GM19023 (cell line): Measurements from ENCODE around the gene TAS2R19.

ENCODE experiments used
- ATAC-seq: cut with Tn5 transposase; IDR thresholded peaks from one replicate; pipeline ENCODE4 v1.9.1; 2021; ENCODE audit warnings: mild to moderate bottlenecking, moderate library complexity; ENCODE audit not compliant: unreplicated experiment

The TAS2R19 gene

DNA sequence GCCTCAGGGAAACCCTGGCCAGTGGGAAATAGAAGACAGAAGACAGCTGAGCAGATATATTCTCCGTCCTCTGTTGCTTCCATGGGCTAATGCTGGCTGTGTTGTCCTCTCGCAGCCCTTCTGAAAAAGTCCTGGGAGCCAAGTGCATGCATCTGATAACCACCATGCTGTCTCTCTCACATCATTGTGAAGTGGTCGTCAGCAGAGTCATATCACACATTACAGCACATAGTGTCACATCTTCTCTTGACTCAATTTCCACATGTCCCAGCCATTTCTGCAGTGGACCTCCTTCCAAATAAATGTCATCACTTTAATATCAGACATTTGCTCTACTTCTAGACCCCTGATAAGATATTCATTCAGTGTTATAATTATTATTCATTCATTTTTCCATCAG is 28.1 kb downstream of the TAS2R19 start:
- ATAC-seq = no peak

DNA sequence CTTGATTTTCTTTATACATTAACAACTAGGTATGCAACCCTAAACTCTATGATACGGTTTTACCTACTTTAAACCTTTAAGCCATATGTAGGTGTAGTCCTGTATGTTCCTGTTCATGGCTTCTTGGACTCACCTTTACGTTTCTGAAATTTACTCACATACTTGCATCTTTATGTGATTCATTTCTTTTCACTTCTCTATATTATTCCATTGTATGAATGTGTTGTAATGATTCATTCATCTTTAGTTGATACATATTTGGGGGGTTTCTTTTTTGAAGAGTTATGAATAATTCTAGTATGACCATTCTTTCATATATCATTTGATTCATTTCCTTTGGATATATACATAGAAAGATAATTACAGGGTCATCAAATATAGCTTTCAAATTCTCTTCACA is 33.3 kb downstream of the TAS2R19 start:
- ATAC-seq = no peak

DNA sequence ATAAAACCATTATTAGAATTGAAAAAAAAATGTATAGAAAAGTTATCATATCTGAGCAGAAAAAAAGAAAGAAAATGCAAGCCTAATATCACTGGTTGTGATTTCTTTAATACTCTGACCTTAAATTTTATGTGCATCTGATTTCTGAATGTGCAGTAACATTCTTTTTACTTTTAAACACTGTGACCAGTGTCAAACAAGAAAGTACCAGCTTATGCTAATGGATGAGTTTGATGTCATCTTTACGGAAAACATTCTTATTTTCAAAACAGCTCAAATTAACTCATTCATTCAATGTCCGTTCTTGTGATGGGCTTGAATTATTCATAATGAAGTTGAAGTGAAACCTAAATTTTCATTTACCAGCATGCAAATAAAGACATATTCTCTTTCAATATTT is 35.6 kb downstream of the TAS2R19 start, which contains the start of gene TAS2R50:
Gene TAS2R50, minus strand, starts transcription at position 101 of the 400 bp plus-strand sequence. Its CDS starts 52 bp downstream, at position 49.
- ATAC-seq = no peak

DNA sequence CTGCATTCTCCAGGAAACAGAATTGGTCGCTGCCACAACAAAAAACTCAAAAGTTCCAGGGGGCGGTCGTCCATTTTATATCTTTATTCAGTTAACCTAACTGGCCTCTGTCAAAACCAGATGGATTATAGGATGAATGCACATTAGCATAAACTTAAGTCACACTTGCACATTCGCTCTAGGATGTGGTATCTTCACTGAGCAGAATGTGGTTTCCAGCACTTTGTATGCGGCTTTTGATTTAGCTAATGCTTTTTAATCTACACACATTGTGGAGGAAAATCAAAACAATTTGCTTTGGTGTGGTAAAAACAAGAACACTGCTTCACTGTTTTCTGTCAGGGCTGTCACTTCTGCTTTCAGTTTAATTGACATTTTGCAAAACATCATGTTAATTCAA is 40.2 kb downstream of the TAS2R19 start:
- ATAC-seq = no peak

DNA sequence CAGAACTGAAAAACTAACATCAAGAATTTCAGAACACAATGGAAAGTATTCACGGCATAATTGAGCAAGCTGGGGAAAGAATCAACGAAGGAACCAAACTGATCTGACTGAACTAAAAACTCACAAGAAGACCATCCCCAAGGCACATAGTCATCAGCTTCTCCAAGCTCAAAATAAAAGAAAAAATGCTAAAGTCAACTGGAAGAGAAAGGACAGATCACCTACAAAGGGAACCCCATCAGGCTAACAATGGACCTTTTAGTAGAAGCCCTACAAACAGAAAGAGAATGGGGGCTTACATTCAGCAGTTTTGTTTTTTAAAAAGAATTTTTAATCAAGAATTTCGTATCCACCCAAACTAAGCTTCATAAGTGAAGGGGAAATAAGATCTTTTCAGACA is 47.5 kb downstream of the TAS2R19 start:
- ATAC-seq = no peak
